Measurements from ENCODE around the gene CR1L.
"Not testable (repeated sequence)": the region's sequence is repeated elsewhere in the genome, so short reads cannot be mapped to it uniquely, and the experiment has no call there.

- not testable (repeated sequence) for TF ChIP-seq CTCF (conservative IDR thresholded peaks at IDR 0.05 in 1 of 2, IDR thresholded peaks at IDR 0.05 in 1 of 2; ENCODE audit: low read depth in 1 of 2, low read length in 2 of 2); EZH2 (IDR thresholded peaks at IDR 0.05; ENCODE audit: low read length, missing control alignments)
Measured at GRCh38 chr1:207625504-207626071, 19.3 kb upstream of the CR1L start.
